ENCODE measurements around the gene NPAS3.

DNA sequence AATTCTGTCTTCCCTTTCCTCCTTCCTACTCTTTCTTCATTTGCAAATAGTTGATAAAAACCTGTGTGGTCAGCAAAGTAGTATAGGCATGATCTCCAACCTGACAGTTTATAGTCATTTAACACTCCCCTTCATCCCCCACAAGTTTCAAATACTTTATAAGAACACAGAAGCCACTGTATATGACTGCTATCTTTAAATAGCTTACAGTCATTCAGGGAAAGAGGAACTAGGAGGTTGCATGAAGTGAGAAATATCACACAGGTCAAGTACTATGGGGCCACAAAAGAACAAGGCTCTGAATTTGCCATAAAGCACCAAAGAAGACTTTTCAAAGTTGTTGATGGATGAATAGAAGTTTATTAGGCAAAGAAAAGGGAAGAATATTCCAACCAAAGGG lies 431.3 kb downstream of the NPAS3 start:
- TF ChIP-seq, protein P1, sequence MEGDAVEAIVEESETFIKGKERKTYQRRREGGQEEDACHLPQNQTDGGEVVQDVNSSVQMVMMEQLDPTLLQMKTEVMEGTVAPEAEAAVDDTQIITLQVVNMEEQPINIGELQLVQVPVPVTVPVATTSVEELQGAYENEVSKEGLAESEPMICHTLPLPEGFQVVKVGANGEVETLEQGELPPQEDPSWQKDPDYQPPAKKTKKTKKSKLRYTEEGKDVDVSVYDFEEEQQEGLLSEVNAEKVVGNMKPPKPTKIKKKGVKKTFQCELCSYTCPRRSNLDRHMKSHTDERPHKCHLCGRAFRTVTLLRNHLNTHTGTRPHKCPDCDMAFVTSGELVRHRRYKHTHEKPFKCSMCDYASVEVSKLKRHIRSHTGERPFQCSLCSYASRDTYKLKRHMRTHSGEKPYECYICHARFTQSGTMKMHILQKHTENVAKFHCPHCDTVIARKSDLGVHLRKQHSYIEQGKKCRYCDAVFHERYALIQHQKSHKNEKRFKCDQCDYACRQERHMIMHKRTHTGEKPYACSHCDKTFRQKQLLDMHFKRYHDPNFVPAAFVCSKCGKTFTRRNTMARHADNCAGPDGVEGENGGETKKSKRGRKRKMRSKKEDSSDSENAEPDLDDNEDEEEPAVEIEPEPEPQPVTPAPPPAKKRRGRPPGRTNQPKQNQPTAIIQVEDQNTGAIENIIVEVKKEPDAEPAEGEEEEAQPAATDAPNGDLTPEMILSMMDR (conservative IDR thresholded peaks at IDR 0.05; ENCODE audit: low read length) = no peak
- no peak for TF ChIP-seq EZH2phosphoT487 (IDR thresholded peaks at IDR 0.05; ENCODE audit: borderline replicate concordance, low read depth, low read length)
